B cell (primary cell): ENCODE data around the gene FHDC1.

Source experiments
- EZH2 ChIP-seq: IDR thresholded peaks from 2 replicates; pipeline ENCODE4 v1.6.1; 2012; ENCODE audit warnings: borderline replicate concordance, low read depth, mild to moderate bottlenecking, moderate library complexity, low read length; ENCODE audit not compliant: insufficient read depth, poor library complexity, severe bottlenecking
- TF ChIP-seq, protein P1 (sequence below): fragments of 200-600 bp; IDR thresholded peaks from one replicate; pipeline ENCODE4 v1.8.0; 2022; ENCODE audit warnings: antibody characterized with exemption, mild to moderate bottlenecking

DNA sequence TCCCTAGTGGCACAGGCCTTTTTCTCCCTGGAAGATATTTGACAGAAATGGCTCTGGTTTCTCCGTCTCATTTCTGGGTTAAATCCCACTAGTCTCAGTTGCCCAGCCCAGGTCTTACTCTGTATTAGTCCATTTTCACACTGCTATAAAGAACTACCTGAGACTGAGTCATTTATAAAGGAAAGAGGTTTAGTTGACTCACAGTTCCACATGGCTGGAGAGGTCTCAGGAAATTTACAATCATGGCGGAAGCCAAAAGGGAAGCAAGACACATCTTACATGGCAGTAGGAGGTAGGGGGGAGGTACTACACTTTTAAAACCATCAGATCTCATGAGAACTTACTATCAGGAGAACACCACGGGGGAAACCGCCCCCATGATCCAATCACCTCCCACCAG, 81.9 kb downstream of the FHDC1 start:
- TF ChIP-seq, protein P1, sequence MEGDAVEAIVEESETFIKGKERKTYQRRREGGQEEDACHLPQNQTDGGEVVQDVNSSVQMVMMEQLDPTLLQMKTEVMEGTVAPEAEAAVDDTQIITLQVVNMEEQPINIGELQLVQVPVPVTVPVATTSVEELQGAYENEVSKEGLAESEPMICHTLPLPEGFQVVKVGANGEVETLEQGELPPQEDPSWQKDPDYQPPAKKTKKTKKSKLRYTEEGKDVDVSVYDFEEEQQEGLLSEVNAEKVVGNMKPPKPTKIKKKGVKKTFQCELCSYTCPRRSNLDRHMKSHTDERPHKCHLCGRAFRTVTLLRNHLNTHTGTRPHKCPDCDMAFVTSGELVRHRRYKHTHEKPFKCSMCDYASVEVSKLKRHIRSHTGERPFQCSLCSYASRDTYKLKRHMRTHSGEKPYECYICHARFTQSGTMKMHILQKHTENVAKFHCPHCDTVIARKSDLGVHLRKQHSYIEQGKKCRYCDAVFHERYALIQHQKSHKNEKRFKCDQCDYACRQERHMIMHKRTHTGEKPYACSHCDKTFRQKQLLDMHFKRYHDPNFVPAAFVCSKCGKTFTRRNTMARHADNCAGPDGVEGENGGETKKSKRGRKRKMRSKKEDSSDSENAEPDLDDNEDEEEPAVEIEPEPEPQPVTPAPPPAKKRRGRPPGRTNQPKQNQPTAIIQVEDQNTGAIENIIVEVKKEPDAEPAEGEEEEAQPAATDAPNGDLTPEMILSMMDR, result no peak
- no peak for TF ChIP-seq EZH2
